ENCODE results near the gene ZFTA.
"Not testable (repeated sequence)": the region's sequence is repeated elsewhere in the genome, so short reads cannot be mapped to it uniquely, and the experiment has no call there.

ZFTA gene

GRCh38 chr11:63779039-63779438 lies 10.5 kb upstream of the ZFTA start:
- DNase-seq (ENCODE audit: low spot score), result no peak
- FAIRE-seq, result no peak

- FAIRE-seq, result no peak
- no peak for DNase-seq (ENCODE audit: low spot score)
Measured at GRCh38 chr11:63775191-63775590, 6.6 kb upstream of the ZFTA start.

GRCh38 chr11:63771741-63772318 lies 3.3 kb upstream of the ZFTA start:
- not testable (repeated sequence) for DNase-seq (ENCODE audit: low spot score); FAIRE-seq

GRCh38 chr11:63770763-63771162 lies 2.2 kb upstream of the ZFTA start:
- FAIRE-seq, result no peak
- no peak for DNase-seq (ENCODE audit: low spot score)

- FAIRE-seq, result no peak
- no peak for DNase-seq (ENCODE audit: low spot score)
Measured at GRCh38 chr11:63769714-63770455, 1.3 kb upstream of the ZFTA start.

GRCh38 chr11:63769042-63769713 lies 603 bp upstream of the ZFTA start:
- no peak for DNase-seq (ENCODE audit: low spot score)
- no peak for FAIRE-seq

- no peak for FAIRE-seq
- DNase-seq (ENCODE audit: low spot score), result peak; percentile 23
Measured at GRCh38 chr11:63767565-63768236, 874 bp downstream of the ZFTA start.

- DNase-seq (ENCODE audit: low spot score) (no peak), FAIRE-seq (no peak)
Measured at GRCh38 chr11:63767267-63767564, 1.4 kb downstream of the ZFTA start.

GRCh38 chr11:63766531-63767235 lies 1.9 kb downstream of the ZFTA start:
- FAIRE-seq (no peak), DNase-seq (ENCODE audit: low spot score) (no peak)

GRCh38 chr11:63765688-63766241 lies 2.8 kb downstream of the ZFTA start:
- DNase-seq (ENCODE audit: low spot score) (no peak), FAIRE-seq (no peak)

GRCh38 chr11:63764679-63765647 lies 3.6 kb downstream of the ZFTA start:
- DNase-seq (ENCODE audit: low spot score) (no peak), FAIRE-seq (no peak)

- no peak for FAIRE-seq
- DNase-seq (ENCODE audit: low spot score), result no peak
Measured at GRCh38 chr11:63764340-63764678, 4.3 kb downstream of the ZFTA start.

- no peak for DNase-seq (ENCODE audit: low spot score)
- FAIRE-seq, result no peak
Measured at GRCh38 chr11:63763496-63764339, 4.9 kb downstream of the ZFTA start.

GRCh38 chr11:63762654-63763495 lies 5.7 kb downstream of the ZFTA start:
- FAIRE-seq (no peak), DNase-seq (ENCODE audit: low spot score) (no peak)

GRCh38 chr11:63761931-63762653 lies 6.5 kb downstream of the ZFTA start:
- no peak for DNase-seq (ENCODE audit: low spot score)
- FAIRE-seq, result no peak

GRCh38 chr11:63761188-63761587 lies 7.4 kb downstream of the ZFTA start:
- DNase-seq (ENCODE audit: low spot score) (no peak), FAIRE-seq (no peak)

- DNase-seq (ENCODE audit: low spot score), result no peak
- no peak for FAIRE-seq
Measured at GRCh38 chr11:63760487-63761079, 8.0 kb downstream of the ZFTA start.
